ENCODE measurements around the gene PRKACB.

PRKACB gene

GRCh38 chr1:84110629-84111028, 33.4 kb upstream of the PRKACB start:
- H4K8ac ChIP-seq (ENCODE audit: low read length): no peak overlapping the region
- no peak overlapping the region for H3K4me2 ChIP-seq (ENCODE audit: low read length, poor library complexity, severe bottlenecking)
- H2AK5ac ChIP-seq (ENCODE audit: low read length, severe bottlenecking): no peak overlapping the region
- H3K27ac ChIP-seq (ENCODE audit: low read length, poor library complexity, severe bottlenecking): no peak overlapping the region
- H3K9me3 ChIP-seq (ENCODE audit: control insufficient read depth, low read length): no peaks in the 10 kb centered on the region
- H2BK12ac ChIP-seq (ENCODE audit: low read length in 2 of 2): no peak overlapping the region
- no peaks in the 10 kb centered on the region for H3K27me3 ChIP-seq (ENCODE audit: control insufficient read depth in 1 of 2, insufficient read depth in 1 of 2, low read length in 2 of 2)
- H2AFZ ChIP-seq (ENCODE audit: low read depth, low read length): no peak overlapping the region
- H3K9ac ChIP-seq (ENCODE audit: low read length): no peak overlapping the region
- no peak overlapping the region for H2BK15ac ChIP-seq (ENCODE audit: low read depth, poor library complexity, severe bottlenecking)
- H3K36me3 ChIP-seq (ENCODE audit: control insufficient read depth in 1 of 2, insufficient read depth in 2 of 2, low read depth in 1 of 2, low read length in 2 of 2): no peaks in the 10 kb centered on the region
- no peak overlapping the region for H2BK120ac ChIP-seq (ENCODE audit: low read depth, low read length)
- no peak overlapping the region for H3K23ac ChIP-seq (ENCODE audit: low read length in 2 of 2)
- no peak overlapping the region for H3K4me3 ChIP-seq (ENCODE audit: insufficient read depth in 1 of 2, low read depth in 1 of 2, low read length in 2 of 2)
- no peak overlapping the region for H3K18ac ChIP-seq (ENCODE audit: low read depth in 1 of 2, low read length in 2 of 2)
- H3K79me1 ChIP-seq (replicated peaks; ENCODE audit: low read length, poor library complexity, severe bottlenecking): peaks cover 1% of the 10 kb centered on the region
- H2BK5ac ChIP-seq (ENCODE audit: low read depth, low read length, poor library complexity, severe bottlenecking): no peak overlapping the region
- no peak overlapping the region for H3K4ac ChIP-seq (ENCODE audit: low read depth in 1 of 2, low read length in 2 of 2)
- no peaks in the 10 kb centered on the region for H3K4me1 ChIP-seq (ENCODE audit: control insufficient read depth, insufficient read depth, low read depth, low read length)
- no peak for DNase-seq
- H3K14ac ChIP-seq (ENCODE audit: low read length in 2 of 2): no peak overlapping the region
- no CpG with 5 or more reads among the region's 1 CpG for WGBS
- no peak overlapping the region for H4K91ac ChIP-seq (ENCODE audit: low read length)

GRCh38 chr1:84116558-84116957, 27.5 kb upstream of the PRKACB start:
- Histone ChIP-seq H2AFZ (ENCODE audit: low read depth, low read length) (no peak overlapping the region), H3K4me3 (ENCODE audit: insufficient read depth in 1 of 2, low read depth in 1 of 2, low read length in 2 of 2) (no peak overlapping the region), H3K4me1 (ENCODE audit: control insufficient read depth, insufficient read depth, low read depth, low read length) (no peaks in the 10 kb centered on the region), H3K14ac (ENCODE audit: low read length in 2 of 2) (no peak overlapping the region), H4K8ac (ENCODE audit: low read length) (no peak overlapping the region), H4K91ac (ENCODE audit: low read length) (no peak overlapping the region), H3K79me1 (replicated peaks; ENCODE audit: low read length, poor library complexity, severe bottlenecking) (peaks cover 4% of the 10 kb centered on the region), H3K23ac (ENCODE audit: low read length in 2 of 2) (no peak overlapping the region), H3K27me3 (ENCODE audit: control insufficient read depth in 1 of 2, insufficient read depth in 1 of 2, low read length in 2 of 2) (no peaks in the 10 kb centered on the region), H2BK15ac (ENCODE audit: low read depth, poor library complexity, severe bottlenecking) (no peak overlapping the region), H2BK12ac (ENCODE audit: low read length in 2 of 2) (no peak overlapping the region), H3K18ac (ENCODE audit: low read depth in 1 of 2, low read length in 2 of 2) (no peak overlapping the region), H3K4ac (ENCODE audit: low read depth in 1 of 2, low read length in 2 of 2) (no peak overlapping the region), H3K27ac (ENCODE audit: low read length, poor library complexity, severe bottlenecking) (no peak overlapping the region), H3K4me2 (ENCODE audit: low read length, poor library complexity, severe bottlenecking) (no peak overlapping the region), H2AK5ac (ENCODE audit: low read length, severe bottlenecking) (no peak overlapping the region), H3K36me3 (ENCODE audit: control insufficient read depth in 1 of 2, insufficient read depth in 2 of 2, low read depth in 1 of 2, low read length in 2 of 2) (no peaks in the 10 kb centered on the region), H3K9ac (ENCODE audit: low read length) (no peak overlapping the region), H3K9me3 (ENCODE audit: control insufficient read depth, low read length) (no peaks in the 10 kb centered on the region), H2BK120ac (ENCODE audit: low read depth, low read length) (no peak overlapping the region), H2BK5ac (ENCODE audit: low read depth, low read length, poor library complexity, severe bottlenecking) (no peak overlapping the region)
- DNase-seq: no peak
- 95% methylated on average over 2 of the region's 2 CpGs for whole genome bisulfite sequencing

GRCh38 chr1:84117868-84118267, 26.2 kb upstream of the PRKACB start:
- Histone ChIP-seq H3K23ac (ENCODE audit: low read length in 2 of 2) (no peak overlapping the region), H3K4me3 (ENCODE audit: insufficient read depth in 1 of 2, low read depth in 1 of 2, low read length in 2 of 2) (no peak overlapping the region)
- 100% methylated on average over 1 of the region's 1 CpG for WGBS

GRCh38 chr1:84121360-84121759, 22.7 kb upstream of the PRKACB start:
- H2BK12ac ChIP-seq (ENCODE audit: low read length in 2 of 2): no peak overlapping the region
- no peak overlapping the region for H2AK5ac ChIP-seq (ENCODE audit: low read length, severe bottlenecking)
- H3K27ac ChIP-seq (ENCODE audit: low read length, poor library complexity, severe bottlenecking): no peak overlapping the region
- H3K4me1 ChIP-seq (ENCODE audit: control insufficient read depth, insufficient read depth, low read depth, low read length): no peaks in the 10 kb centered on the region
- no peak overlapping the region for H3K23ac ChIP-seq (ENCODE audit: low read length in 2 of 2)
- H3K9ac ChIP-seq (ENCODE audit: low read length): no peak overlapping the region
- H4K8ac ChIP-seq (ENCODE audit: low read length): no peak overlapping the region
- H2BK120ac ChIP-seq (ENCODE audit: low read depth, low read length): no peak overlapping the region
- H2AFZ ChIP-seq (ENCODE audit: low read depth, low read length): no peak overlapping the region
- H3K79me1 ChIP-seq (replicated peaks; ENCODE audit: low read length, poor library complexity, severe bottlenecking): peaks cover 4% of the 10 kb centered on the region
- DNase-seq: no peak
- H3K36me3 ChIP-seq (ENCODE audit: control insufficient read depth in 1 of 2, insufficient read depth in 2 of 2, low read depth in 1 of 2, low read length in 2 of 2): no peaks in the 10 kb centered on the region
- H3K4me3 ChIP-seq (ENCODE audit: insufficient read depth in 1 of 2, low read depth in 1 of 2, low read length in 2 of 2): no peak overlapping the region
- H3K4me2 ChIP-seq (ENCODE audit: low read length, poor library complexity, severe bottlenecking): no peak overlapping the region
- H3K9me3 ChIP-seq (ENCODE audit: control insufficient read depth, low read length): no peaks in the 10 kb centered on the region
- H3K27me3 ChIP-seq (ENCODE audit: control insufficient read depth in 1 of 2, insufficient read depth in 1 of 2, low read length in 2 of 2): no peaks in the 10 kb centered on the region
- no peak overlapping the region for H3K18ac ChIP-seq (ENCODE audit: low read depth in 1 of 2, low read length in 2 of 2)
- H4K91ac ChIP-seq (ENCODE audit: low read length): no peak overlapping the region
- no peak overlapping the region for H3K14ac ChIP-seq (ENCODE audit: low read length in 2 of 2)
- H2BK15ac ChIP-seq (ENCODE audit: low read depth, poor library complexity, severe bottlenecking): no peak overlapping the region
- WGBS: 29% methylated on average over 1 of the region's 1 CpG
- H2BK5ac ChIP-seq (ENCODE audit: low read depth, low read length, poor library complexity, severe bottlenecking): no peak overlapping the region
- H3K4ac ChIP-seq (ENCODE audit: low read depth in 1 of 2, low read length in 2 of 2): no peak overlapping the region

More at GRCh38 chr1:84117868-84118267, 26.2 kb upstream of the PRKACB start:
- H4K8ac ChIP-seq (ENCODE audit: low read length): peak overlapping the region; percentile 49
- no peak overlapping the region for H2BK15ac ChIP-seq (ENCODE audit: low read depth, poor library complexity, severe bottlenecking)
- H2BK5ac ChIP-seq (ENCODE audit: low read depth, low read length, poor library complexity, severe bottlenecking): no peak overlapping the region
- no peaks in the 10 kb centered on the region for H3K27me3 ChIP-seq (ENCODE audit: control insufficient read depth in 1 of 2, insufficient read depth in 1 of 2, low read length in 2 of 2)
- no peak overlapping the region for H3K9ac ChIP-seq (ENCODE audit: low read length)
- no peaks in the 10 kb centered on the region for H3K36me3 ChIP-seq (ENCODE audit: control insufficient read depth in 1 of 2, insufficient read depth in 2 of 2, low read depth in 1 of 2, low read length in 2 of 2)
- no peak overlapping the region for H2BK120ac ChIP-seq (ENCODE audit: low read depth, low read length)
- H2AFZ ChIP-seq (ENCODE audit: low read depth, low read length): no peak overlapping the region
- no peak overlapping the region for H4K91ac ChIP-seq (ENCODE audit: low read length)
- no peak overlapping the region for H2BK12ac ChIP-seq (ENCODE audit: low read length in 2 of 2)
- no peak overlapping the region for H3K4ac ChIP-seq (ENCODE audit: low read depth in 1 of 2, low read length in 2 of 2)
- DNase-seq: peak; percentile 35
- peaks cover 5% of the 10 kb centered on the region for H3K79me1 ChIP-seq (replicated peaks; ENCODE audit: low read length, poor library complexity, severe bottlenecking)
- no peak overlapping the region for H2AK5ac ChIP-seq (ENCODE audit: low read length, severe bottlenecking)
- no peaks in the 10 kb centered on the region for H3K4me1 ChIP-seq (ENCODE audit: control insufficient read depth, insufficient read depth, low read depth, low read length)
- H3K18ac ChIP-seq (ENCODE audit: low read depth in 1 of 2, low read length in 2 of 2): no peak overlapping the region
- H3K27ac ChIP-seq (ENCODE audit: low read length, poor library complexity, severe bottlenecking): no peak overlapping the region
- H3K9me3 ChIP-seq (ENCODE audit: control insufficient read depth, low read length): no peaks in the 10 kb centered on the region
- H3K4me2 ChIP-seq (ENCODE audit: low read length, poor library complexity, severe bottlenecking): no peak overlapping the region
- H3K14ac ChIP-seq (ENCODE audit: low read length in 2 of 2): no peak overlapping the region

Measured in mesenchymal stem cell (in vitro differentiated cells and primary cell).